AG10803 (cell line): ENCODE data around the gene GCNT4.

ENCODE experiments used
- DNase-seq: peaks from one replicate; pipeline ENCODE4 v3.0.0; 2010; ENCODE audit warnings: low read depth
- H3K4me3 ChIP-seq: 2 replicates; pipeline ENCODE4 v1.5.1; 2011; ENCODE audit warnings: mild to moderate bottlenecking, low read length, control low read depth
- TF ChIP-seq, protein P1 (sequence below): conservative IDR thresholded peaks from 2 replicates; pipeline ENCODE4 v1.5.1; 2011; ENCODE audit warnings: mild to moderate bottlenecking, low read length, control low read depth, inconsistent platforms

The GCNT4 gene

DNA sequence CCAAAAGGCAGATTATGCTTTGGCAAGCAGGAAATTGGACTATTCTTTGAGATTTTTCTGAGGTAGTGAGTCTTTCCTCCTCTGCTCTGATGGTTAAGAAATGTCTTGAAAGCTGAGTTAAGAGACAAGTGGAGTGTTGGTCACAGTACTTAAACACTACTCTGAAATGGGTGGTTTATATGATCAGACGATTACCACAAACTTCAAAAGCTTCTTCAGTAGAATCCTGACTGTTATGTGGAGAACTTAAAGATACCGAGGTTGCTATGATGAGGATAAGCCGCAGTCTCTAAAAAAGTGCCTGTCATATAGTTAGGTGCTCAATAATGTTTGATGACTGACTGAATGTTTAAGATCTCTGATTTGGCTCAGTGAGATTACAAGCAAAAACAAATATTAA, 24.3 kb downstream of the GCNT4 start:
- TF ChIP-seq, protein P1, sequence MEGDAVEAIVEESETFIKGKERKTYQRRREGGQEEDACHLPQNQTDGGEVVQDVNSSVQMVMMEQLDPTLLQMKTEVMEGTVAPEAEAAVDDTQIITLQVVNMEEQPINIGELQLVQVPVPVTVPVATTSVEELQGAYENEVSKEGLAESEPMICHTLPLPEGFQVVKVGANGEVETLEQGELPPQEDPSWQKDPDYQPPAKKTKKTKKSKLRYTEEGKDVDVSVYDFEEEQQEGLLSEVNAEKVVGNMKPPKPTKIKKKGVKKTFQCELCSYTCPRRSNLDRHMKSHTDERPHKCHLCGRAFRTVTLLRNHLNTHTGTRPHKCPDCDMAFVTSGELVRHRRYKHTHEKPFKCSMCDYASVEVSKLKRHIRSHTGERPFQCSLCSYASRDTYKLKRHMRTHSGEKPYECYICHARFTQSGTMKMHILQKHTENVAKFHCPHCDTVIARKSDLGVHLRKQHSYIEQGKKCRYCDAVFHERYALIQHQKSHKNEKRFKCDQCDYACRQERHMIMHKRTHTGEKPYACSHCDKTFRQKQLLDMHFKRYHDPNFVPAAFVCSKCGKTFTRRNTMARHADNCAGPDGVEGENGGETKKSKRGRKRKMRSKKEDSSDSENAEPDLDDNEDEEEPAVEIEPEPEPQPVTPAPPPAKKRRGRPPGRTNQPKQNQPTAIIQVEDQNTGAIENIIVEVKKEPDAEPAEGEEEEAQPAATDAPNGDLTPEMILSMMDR = no peak
- no peak for DNase-seq
- no peak overlapping the region for H3K4me3 ChIP-seq

DNA sequence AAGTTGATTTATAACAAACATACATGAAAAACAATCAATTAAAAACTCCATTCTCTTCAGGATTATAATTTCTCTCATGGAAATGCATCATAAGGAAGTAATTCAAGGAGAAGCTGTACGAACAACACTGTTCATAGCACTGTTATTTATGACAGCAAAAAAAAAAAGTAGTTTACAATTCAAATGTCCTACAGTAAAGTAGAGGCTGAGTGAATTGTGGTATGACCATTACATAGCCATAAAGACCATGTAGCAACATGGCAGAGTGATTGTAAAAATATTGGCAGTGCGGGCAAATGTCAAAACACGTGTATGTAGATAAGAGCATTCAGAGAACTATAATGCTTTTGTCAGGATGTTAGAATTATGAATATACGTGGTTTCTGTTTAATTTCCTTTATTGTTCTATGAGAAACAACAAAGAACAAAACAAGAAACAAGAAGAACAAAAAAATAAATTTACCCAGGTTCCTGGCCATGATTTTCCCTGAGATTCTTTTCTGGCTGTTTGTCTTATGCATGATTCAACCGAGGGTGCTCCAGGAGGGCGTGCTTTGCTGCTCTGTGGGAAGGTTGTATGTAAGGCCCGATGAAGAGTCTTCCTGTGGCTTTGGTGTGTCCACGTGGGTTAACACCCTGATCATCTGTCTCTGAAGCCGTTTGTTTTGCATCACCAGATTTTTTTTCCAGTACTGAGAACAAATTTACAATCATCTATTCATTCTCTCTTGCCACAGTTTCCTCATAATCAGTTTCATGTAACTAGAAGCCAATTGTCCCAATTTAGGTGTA, 28.8 kb downstream of the GCNT4 start:
- DNase-seq = no peak
- TF ChIP-seq, protein P1 = no peak
- no peak overlapping the region for H3K4me3 ChIP-seq

DNA sequence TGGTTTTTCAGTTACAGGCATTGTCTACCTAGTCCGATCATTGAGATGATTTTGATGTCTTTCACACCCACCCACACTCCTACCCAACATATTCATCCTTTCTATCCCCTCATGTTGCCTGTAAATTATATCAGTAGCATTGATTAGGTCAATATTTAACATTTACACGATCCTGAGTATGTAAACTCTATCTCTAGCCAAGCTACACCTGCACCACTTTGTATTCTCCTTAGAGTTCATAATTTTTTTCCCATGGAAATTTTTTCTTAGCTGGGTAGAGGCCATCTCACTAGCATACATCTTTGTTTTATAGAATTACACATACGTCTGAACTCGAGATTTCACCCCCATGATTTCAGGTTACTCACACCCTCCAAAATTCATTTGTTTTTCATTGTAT, 30.6 kb downstream of the GCNT4 start:
- TF ChIP-seq, protein P1 = no peak
- DNase-seq = no peak
- H3K4me3 ChIP-seq = no peak overlapping the region

- TF ChIP-seq, protein P1 = no peak
- DNase-seq = no peak
- H3K4me3 ChIP-seq = no peak overlapping the region
Measured at GRCh38 chr5:75021219-75021618, 31.1 kb downstream of the GCNT4 start.

GRCh38 chr5:75020016-75020656, 32.2 kb downstream of the GCNT4 start:
- TF ChIP-seq, protein P1 = no peak
- no peak for DNase-seq
- H3K4me3 ChIP-seq = no peak overlapping the region

GRCh38 chr5:75018805-75019587, 33.4 kb downstream of the GCNT4 start:
- H3K4me3 ChIP-seq = no peak overlapping the region
- DNase-seq = no peak
- TF ChIP-seq, protein P1 = no peak
